Stimulated activated naive CD8-positive, alpha-beta T cell treated with anti-CD3 and anti-CD28 coated beads, Interleukin-15, Interleukin-2, amounts not matched to agents 100 ng/mL and 50 ng/mL, for 24 hours (primary cell): ENCODE measurements around the gene STK11.
A peak's percentile ranks its signal among the peaks of the same experiment; 100 is the strongest.

ENCODE experiments used
- H3K27ac Mint-ChIP-seq: one replicate; pipeline ENCODE4 v1.8.0; 2021; ENCODE audit warnings: mild to moderate bottlenecking, mixed read lengths
- H3K27me3 Mint-ChIP-seq: one replicate; pipeline ENCODE4 v1.8.0; 2021; ENCODE audit warnings: mixed read lengths
- H3K36me3 Mint-ChIP-seq: one replicate; pipeline ENCODE4 v1.8.0; 2021; ENCODE audit warnings: low read depth, mixed read lengths
- H3K4me1 Mint-ChIP-seq: one replicate; pipeline ENCODE4 v1.8.0; 2021; ENCODE audit warnings: low read depth, mixed read lengths
- H3K4me3 Mint-ChIP-seq: one replicate; pipeline ENCODE4 v1.8.0; 2021; ENCODE audit warnings: mild to moderate bottlenecking, mixed read lengths
- H3K9me3 Mint-ChIP-seq: one replicate; pipeline ENCODE4 v1.8.0; 2021; ENCODE audit warnings: mixed read lengths

The STK11 gene

GRCh38 chr19:1214299-1214861, 8.8 kb downstream of the STK11 start:
- Mint-ChIP-seq H3K4me3 (peak overlapping the region; percentile 67), H3K4me1 (peaks cover 22% of the 10 kb centered on the region), H3K27me3 (no peaks in the 10 kb centered on the region), H3K36me3 (peaks cover 16% of the 10 kb centered on the region), H3K9me3 (no peaks in the 10 kb centered on the region), H3K27ac (peak overlapping the region; percentile 93)

GRCh38 chr19:1214862-1215731, 9.5 kb downstream of the STK11 start:
- no peak overlapping the region for H3K27ac Mint-ChIP-seq
- peaks cover 19% of the 10 kb centered on the region for H3K4me1 Mint-ChIP-seq
- H3K9me3 Mint-ChIP-seq, result no peaks in the 10 kb centered on the region
- H3K36me3 Mint-ChIP-seq, result peaks cover 13% of the 10 kb centered on the region
- H3K4me3 Mint-ChIP-seq, result no peak overlapping the region
- no peaks in the 10 kb centered on the region for H3K27me3 Mint-ChIP-seq

GRCh38 chr19:1216756-1217155, 11.2 kb downstream of the STK11 start:
- Mint-ChIP-seq H3K4me3 (no peak overlapping the region), H3K27me3 (no peaks in the 10 kb centered on the region), H3K9me3 (no peaks in the 10 kb centered on the region), H3K27ac (peak overlapping the region; percentile 55), H3K36me3 (peaks cover 9% of the 10 kb centered on the region), H3K4me1 (peaks cover 16% of the 10 kb centered on the region)

DNA sequence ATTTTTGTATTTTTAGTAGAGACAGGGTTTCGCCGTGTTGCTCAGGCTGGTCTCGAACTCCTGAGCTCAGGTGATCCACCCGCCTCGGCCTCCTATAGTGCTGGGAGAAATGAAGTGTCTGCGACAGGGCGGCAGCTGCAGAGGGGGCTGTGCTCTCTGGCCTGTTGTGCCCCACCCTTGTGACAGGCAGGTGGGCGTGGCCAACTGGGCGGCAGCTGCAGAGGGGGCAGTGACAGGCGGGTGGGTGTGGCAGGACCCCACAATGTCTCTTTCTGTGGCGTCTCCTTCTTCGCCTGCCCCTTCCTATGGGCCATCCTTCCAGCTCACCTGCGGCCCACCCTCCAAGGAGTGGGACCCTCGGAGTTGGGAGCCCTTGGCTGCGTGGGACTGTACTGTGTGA, 11.8 kb downstream of the STK11 start:
- Mint-ChIP-seq H3K4me1 (peaks cover 14% of the 10 kb centered on the region), H3K9me3 (no peaks in the 10 kb centered on the region), H3K4me3 (no peak overlapping the region), H3K36me3 (peaks cover 9% of the 10 kb centered on the region), H3K27ac (peak overlapping the region; percentile 55), H3K27me3 (no peaks in the 10 kb centered on the region)

DNA sequence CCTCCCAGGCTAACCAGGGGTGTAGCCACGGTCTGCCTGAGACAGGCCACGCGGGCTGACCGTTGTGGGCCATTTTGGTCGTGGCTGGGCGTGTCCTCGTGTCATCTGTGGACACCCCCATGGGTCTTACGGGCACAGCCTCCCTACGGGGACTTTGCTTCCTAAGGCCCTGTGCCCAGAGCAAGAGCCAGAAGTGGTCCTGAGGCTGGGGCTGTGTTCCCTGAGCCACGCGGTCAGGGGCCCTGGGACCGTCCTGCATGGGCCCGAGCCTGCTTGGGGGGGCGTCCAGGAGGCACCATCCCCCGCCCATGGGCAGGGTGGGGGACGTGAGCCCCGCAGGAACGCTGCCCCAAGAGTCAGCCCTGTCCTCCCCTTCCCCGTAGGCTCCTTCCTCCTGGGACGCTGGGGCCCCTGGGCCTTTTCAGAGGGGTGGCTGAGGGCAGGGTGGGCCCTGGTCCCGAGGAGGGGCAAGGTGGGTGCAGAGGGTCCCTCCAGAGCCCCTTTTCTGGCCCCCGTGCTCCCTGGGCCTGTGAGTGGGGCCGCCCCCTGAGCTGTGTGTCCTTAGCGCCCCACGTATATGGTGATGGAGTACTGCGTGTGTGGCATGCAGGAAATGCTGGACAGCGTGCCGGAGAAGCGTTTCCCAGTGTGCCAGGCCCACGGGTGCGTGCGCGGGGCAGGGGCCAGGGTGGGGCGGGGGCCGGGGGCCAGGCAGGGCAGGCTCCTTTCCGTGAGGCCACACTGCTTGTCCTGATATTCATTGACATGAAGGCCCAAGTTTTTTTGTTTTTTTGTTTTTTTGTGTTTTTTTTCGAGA, 13.4 kb downstream of the STK11 start:
- no peaks in the 10 kb centered on the region for H3K9me3 Mint-ChIP-seq
- H3K27ac Mint-ChIP-seq, result no peak overlapping the region
- H3K27me3 Mint-ChIP-seq, result no peaks in the 10 kb centered on the region
- H3K36me3 Mint-ChIP-seq, result peaks cover under 1% of the 10 kb centered on the region
- H3K4me1 Mint-ChIP-seq, result peaks cover 4% of the 10 kb centered on the region
- no peak overlapping the region for H3K4me3 Mint-ChIP-seq

GRCh38 chr19:1219786-1220476, 14.4 kb downstream of the STK11 start:
- no peaks in the 10 kb centered on the region for H3K36me3 Mint-ChIP-seq
- no peaks in the 10 kb centered on the region for H3K27me3 Mint-ChIP-seq
- H3K9me3 Mint-ChIP-seq, result no peaks in the 10 kb centered on the region
- no peak overlapping the region for H3K4me3 Mint-ChIP-seq
- H3K4me1 Mint-ChIP-seq, result no peaks in the 10 kb centered on the region
- H3K27ac Mint-ChIP-seq, result no peak overlapping the region

DNA sequence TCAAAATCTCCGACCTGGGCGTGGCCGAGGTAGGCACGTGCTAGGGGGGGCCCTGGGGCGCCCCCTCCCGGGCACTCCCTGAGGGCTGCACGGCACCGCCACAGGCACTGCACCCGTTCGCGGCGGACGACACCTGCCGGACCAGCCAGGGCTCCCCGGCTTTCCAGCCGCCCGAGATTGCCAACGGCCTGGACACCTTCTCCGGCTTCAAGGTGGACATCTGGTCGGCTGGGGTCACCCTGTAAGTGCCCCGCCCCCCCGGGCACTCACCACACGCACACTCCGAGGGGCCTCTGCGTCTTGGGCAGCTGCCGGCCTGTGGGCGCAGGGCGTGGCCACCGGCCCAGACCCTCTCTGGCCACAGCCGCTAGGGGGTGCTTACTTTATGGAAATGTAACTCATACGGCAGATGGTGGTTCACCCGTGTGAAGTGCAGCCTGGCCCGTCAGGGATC, 14.9 kb downstream of the STK11 start:
- no peaks in the 10 kb centered on the region for H3K36me3 Mint-ChIP-seq
- H3K4me3 Mint-ChIP-seq, result no peak overlapping the region
- H3K27me3 Mint-ChIP-seq, result no peaks in the 10 kb centered on the region
- no peaks in the 10 kb centered on the region for H3K9me3 Mint-ChIP-seq
- no peaks in the 10 kb centered on the region for H3K4me1 Mint-ChIP-seq
- H3K27ac Mint-ChIP-seq, result no peak overlapping the region

- no peak overlapping the region for H3K27ac Mint-ChIP-seq
- no peaks in the 10 kb centered on the region for H3K9me3 Mint-ChIP-seq
- no peak overlapping the region for H3K4me3 Mint-ChIP-seq
- no peaks in the 10 kb centered on the region for H3K4me1 Mint-ChIP-seq
- no peaks in the 10 kb centered on the region for H3K27me3 Mint-ChIP-seq
- no peaks in the 10 kb centered on the region for H3K36me3 Mint-ChIP-seq
Measured at GRCh38 chr19:1220976-1221903, 15.7 kb downstream of the STK11 start.

GRCh38 chr19:1221904-1222255, 16.3 kb downstream of the STK11 start:
- H3K27me3 Mint-ChIP-seq, result no peaks in the 10 kb centered on the region
- H3K4me1 Mint-ChIP-seq, result no peaks in the 10 kb centered on the region
- H3K4me3 Mint-ChIP-seq, result no peak overlapping the region
- no peak overlapping the region for H3K27ac Mint-ChIP-seq
- H3K9me3 Mint-ChIP-seq, result no peaks in the 10 kb centered on the region
- no peaks in the 10 kb centered on the region for H3K36me3 Mint-ChIP-seq

GRCh38 chr19:1222394-1222793, 16.8 kb downstream of the STK11 start:
- H3K27me3 Mint-ChIP-seq, result no peaks in the 10 kb centered on the region
- H3K9me3 Mint-ChIP-seq, result no peaks in the 10 kb centered on the region
- H3K36me3 Mint-ChIP-seq, result no peaks in the 10 kb centered on the region
- H3K4me1 Mint-ChIP-seq, result no peaks in the 10 kb centered on the region
- no peak overlapping the region for H3K27ac Mint-ChIP-seq
- no peak overlapping the region for H3K4me3 Mint-ChIP-seq

DNA sequence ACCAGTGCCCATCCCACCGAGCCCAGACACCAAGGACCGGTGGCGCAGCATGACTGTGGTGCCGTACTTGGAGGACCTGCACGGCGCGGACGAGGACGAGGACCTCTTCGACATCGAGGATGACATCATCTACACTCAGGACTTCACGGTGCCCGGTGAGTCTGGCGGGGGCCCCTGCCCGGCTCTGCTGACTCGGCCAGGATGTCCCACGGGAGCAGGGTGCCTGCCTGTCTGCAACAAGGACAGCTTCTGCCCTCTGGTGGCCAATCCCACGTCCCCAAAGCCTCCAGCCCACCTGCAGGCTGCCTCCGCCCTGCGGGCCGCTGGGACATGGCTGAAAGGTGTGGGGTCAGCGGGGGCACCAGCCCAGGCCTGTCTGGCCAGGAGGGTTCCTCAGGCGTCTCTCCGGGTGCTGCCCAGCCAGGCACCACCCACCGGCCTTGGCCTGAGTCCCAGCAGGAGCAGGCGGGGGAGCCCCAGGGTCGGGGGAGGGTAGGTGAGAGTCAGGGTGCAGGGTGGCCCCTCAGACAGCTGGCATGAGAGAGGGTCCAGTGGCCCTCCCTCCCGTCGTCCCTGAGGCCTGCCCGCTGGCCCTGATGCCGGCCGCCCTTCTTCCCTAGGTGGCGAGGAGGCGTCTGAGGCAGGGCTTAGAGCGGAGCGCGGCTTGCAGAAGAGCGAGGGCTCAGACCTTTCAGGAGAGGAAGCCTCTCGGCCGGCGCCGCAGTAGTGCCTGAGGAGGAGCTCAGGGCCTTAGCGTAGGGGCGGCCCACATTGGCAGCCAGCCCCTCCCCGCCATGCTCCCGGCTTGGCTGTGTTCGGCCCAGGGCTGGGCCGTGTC, 17.7 kb downstream of the STK11 start:
- Mint-ChIP-seq H3K9me3 (no peaks in the 10 kb centered on the region), H3K36me3 (no peaks in the 10 kb centered on the region), H3K27me3 (no peaks in the 10 kb centered on the region), H3K4me3 (no peak overlapping the region), H3K27ac (no peak overlapping the region), H3K4me1 (no peaks in the 10 kb centered on the region)

GRCh38 chr19:1224047-1224825, 18.7 kb downstream of the STK11 start:
- no peak overlapping the region for H3K4me3 Mint-ChIP-seq
- no peak overlapping the region for H3K27ac Mint-ChIP-seq
- H3K27me3 Mint-ChIP-seq, result no peaks in the 10 kb centered on the region
- H3K36me3 Mint-ChIP-seq, result no peaks in the 10 kb centered on the region
- H3K4me1 Mint-ChIP-seq, result no peaks in the 10 kb centered on the region
- no peaks in the 10 kb centered on the region for H3K9me3 Mint-ChIP-seq

DNA sequence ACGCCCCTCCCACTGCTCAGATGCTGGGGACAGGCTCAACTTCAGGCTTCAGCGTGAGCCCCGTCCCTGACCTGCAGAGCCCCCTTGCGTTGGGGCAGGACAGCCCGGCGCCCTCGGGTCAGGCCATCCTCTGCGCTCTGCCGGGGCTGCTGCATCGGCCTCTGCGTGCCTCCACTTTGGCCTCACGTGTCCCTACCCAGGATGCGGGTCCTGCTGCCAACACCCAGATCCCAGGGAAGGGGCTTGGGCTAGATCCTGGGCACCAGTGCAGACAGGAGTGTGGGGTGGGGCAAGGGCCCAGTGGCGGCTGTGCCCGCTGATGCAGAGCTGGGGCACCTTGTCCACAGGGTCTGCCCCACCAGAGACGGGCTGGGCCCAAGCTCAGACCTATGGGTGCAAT, 19.3 kb downstream of the STK11 start:
- no peaks in the 10 kb centered on the region for H3K9me3 Mint-ChIP-seq

More for the DNA sequence above, 19.3 kb downstream of the STK11 start:
- H3K4me3 Mint-ChIP-seq, result no peak overlapping the region
- no peaks in the 10 kb centered on the region for H3K4me1 Mint-ChIP-seq
- no peak overlapping the region for H3K27ac Mint-ChIP-seq
- H3K27me3 Mint-ChIP-seq, result no peaks in the 10 kb centered on the region
- no peaks in the 10 kb centered on the region for H3K36me3 Mint-ChIP-seq
